ENCODE results near the gene AFF3. TPM values are rescaled to one million over a fixed set of nuclear protein-coding genes. Genes with fewer than 3 reads are reported as not detected.

Gene AFF3
- total RNA-seq, 1 donor from 2014 or later = 12.2 TPM

DNA sequence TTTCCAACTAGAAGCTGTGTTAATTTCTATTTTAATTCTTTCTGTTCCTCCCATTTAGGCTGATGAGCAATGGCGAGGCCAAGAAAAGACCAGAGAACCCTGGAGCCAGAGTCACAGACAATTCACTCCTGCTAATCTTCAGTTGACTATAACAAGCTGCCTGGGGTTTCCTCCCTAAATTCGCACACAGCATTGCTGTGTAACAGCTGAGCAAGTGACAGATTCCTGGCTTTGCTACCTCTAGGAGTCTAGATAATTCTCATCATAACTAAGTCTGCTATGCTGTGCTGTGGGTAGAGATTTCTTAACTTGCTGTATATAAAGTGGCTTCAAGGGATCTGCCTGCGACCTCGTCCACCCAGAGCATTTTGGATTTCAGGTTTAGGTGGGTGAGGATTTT, 521.3 kb downstream of the AFF3 start:
- Mint-ChIP-seq H3K36me3 (ENCODE audit: low read depth, unreplicated experiment) (no peaks in the 10 kb centered on the region), H3K4me1 (ENCODE audit: unreplicated experiment) (no peaks in the 10 kb centered on the region), H3K9me3 (ENCODE audit: unreplicated experiment) (no peaks in the 10 kb centered on the region), H3K27ac (ENCODE audit: unreplicated experiment) (no peak overlapping the region), H3K27me3 (ENCODE audit: unreplicated experiment) (no peaks in the 10 kb centered on the region), H3K4me3 (ENCODE audit: unreplicated experiment) (no peak overlapping the region)
- TF ChIP-seq, protein P1, sequence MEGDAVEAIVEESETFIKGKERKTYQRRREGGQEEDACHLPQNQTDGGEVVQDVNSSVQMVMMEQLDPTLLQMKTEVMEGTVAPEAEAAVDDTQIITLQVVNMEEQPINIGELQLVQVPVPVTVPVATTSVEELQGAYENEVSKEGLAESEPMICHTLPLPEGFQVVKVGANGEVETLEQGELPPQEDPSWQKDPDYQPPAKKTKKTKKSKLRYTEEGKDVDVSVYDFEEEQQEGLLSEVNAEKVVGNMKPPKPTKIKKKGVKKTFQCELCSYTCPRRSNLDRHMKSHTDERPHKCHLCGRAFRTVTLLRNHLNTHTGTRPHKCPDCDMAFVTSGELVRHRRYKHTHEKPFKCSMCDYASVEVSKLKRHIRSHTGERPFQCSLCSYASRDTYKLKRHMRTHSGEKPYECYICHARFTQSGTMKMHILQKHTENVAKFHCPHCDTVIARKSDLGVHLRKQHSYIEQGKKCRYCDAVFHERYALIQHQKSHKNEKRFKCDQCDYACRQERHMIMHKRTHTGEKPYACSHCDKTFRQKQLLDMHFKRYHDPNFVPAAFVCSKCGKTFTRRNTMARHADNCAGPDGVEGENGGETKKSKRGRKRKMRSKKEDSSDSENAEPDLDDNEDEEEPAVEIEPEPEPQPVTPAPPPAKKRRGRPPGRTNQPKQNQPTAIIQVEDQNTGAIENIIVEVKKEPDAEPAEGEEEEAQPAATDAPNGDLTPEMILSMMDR (IDR thresholded peaks at IDR 0.05; ENCODE audit: unreplicated experiment) = no peak
- no peak for DNase-seq (ENCODE audit: low spot score)

DNA sequence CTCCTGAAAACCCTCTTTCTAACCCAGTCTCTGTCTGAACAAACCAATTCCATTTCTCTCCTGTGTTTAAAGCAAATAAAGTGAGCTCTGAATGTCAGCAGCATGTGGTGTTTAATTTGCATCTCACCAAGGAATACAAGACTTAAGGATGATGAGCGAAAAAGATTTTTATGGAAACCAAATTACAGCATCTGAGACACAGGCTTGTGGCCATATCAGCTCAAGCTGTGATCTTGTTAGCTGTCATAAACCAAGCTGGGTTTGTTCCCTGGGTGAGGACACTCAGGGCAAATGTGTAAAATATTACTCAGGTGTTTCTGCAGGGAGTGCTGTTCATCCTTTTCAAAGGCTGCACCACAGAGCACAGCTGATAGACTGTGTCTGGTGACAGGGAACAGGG, 523.2 kb downstream of the AFF3 start:
- no peak for DNase-seq (ENCODE audit: low spot score)
- Mint-ChIP-seq H3K4me3 (ENCODE audit: unreplicated experiment) (no peak overlapping the region), H3K27me3 (ENCODE audit: unreplicated experiment) (no peaks in the 10 kb centered on the region), H3K4me1 (ENCODE audit: unreplicated experiment) (no peaks in the 10 kb centered on the region), H3K9me3 (ENCODE audit: unreplicated experiment) (no peaks in the 10 kb centered on the region), H3K27ac (ENCODE audit: unreplicated experiment) (no peak overlapping the region), H3K36me3 (ENCODE audit: low read depth, unreplicated experiment) (no peaks in the 10 kb centered on the region)
- TF ChIP-seq, protein P1 (IDR thresholded peaks at IDR 0.05; ENCODE audit: unreplicated experiment) = no peak

DNA sequence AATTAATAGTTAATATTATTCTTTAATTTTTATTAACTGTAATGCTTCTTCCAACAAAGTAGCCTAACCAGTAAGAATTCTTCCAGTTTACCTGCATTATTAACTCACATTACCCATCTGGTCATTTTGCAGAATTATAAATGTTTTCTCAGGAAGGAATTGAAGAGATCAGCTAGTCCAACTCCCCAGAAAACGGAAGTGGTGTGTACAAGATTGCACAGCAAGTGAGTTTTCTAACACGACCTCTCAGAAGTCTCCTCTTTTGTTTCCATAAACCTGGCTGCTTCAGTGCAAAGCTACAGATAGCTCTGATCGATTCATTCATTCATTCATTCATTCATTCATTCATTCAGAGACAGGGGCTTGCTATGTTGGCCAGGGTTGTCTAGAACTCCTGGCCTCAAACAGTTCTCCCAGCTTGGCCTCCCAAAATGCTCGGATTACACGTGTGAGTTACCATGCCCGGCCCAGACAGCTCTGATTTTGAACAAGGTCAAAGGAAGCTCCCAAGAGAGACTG, 523.8 kb downstream of the AFF3 start:
- Mint-ChIP-seq H3K4me3 (ENCODE audit: unreplicated experiment) (no peak overlapping the region), H3K36me3 (ENCODE audit: low read depth, unreplicated experiment) (no peaks in the 10 kb centered on the region), H3K4me1 (ENCODE audit: unreplicated experiment) (no peaks in the 10 kb centered on the region), H3K27me3 (ENCODE audit: unreplicated experiment) (no peaks in the 10 kb centered on the region), H3K27ac (ENCODE audit: unreplicated experiment) (no peak overlapping the region), H3K9me3 (ENCODE audit: unreplicated experiment) (no peaks in the 10 kb centered on the region)
- TF ChIP-seq, protein P1 (IDR thresholded peaks at IDR 0.05; ENCODE audit: unreplicated experiment) = no peak
- no peak for DNase-seq (ENCODE audit: low spot score)

DNA sequence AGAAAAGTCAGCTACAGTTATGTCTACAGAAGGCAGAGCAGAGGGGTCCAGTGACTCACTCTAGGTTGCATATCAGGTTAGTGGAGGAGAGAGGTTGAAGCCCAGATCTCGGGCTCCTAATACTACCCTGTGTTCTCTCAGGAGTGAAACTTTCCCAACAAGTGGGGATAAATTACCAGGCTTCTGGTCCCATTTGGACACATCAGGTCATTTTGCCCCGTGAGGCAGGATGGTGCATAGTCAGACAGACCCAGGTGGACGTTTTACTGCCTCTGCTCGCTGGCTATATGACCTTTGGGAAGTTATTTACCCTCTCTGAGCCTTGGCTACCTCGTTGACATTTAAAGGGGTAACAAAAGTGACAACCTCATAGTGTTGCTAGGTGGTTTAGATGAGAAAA, 524.6 kb downstream of the AFF3 start:
- no peak for DNase-seq (ENCODE audit: low spot score)
- TF ChIP-seq, protein P1 (IDR thresholded peaks at IDR 0.05; ENCODE audit: unreplicated experiment) = no peak
- Mint-ChIP-seq H3K27ac (ENCODE audit: unreplicated experiment) (no peak overlapping the region), H3K4me1 (ENCODE audit: unreplicated experiment) (no peaks in the 10 kb centered on the region), H3K27me3 (ENCODE audit: unreplicated experiment) (no peaks in the 10 kb centered on the region), H3K36me3 (ENCODE audit: low read depth, unreplicated experiment) (no peaks in the 10 kb centered on the region), H3K4me3 (ENCODE audit: unreplicated experiment) (no peak overlapping the region), H3K9me3 (ENCODE audit: unreplicated experiment) (no peaks in the 10 kb centered on the region)

DNA sequence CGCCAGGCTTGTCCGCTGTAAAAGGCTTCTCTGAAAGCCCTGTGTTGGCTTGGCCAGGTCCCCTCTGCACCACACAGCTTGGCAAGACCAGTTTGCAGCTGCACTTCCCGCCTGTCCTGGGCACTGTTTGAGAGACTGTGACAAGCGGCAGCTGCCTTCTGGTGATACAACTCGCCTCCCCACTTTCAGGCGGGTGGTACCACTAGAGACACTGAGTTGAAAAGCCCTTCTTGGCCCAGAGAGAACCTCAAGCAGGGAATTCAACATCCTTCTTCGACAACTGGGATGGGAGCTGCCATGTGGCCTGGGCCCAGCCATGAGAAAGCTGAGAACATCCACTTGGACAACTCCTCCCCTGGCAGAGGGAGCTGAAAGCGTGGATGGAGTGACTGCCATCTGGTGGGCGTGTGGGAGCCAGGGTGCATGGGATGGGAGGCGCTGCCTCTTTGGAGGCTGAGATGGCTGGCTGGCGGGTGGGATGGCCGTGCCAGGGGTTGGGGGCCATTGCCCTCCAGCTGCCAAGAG, 527.1 kb downstream of the AFF3 start:
- no peak overlapping the region for H3K4me3 Mint-ChIP-seq (ENCODE audit: unreplicated experiment)
- no peaks in the 10 kb centered on the region for H3K36me3 Mint-ChIP-seq (ENCODE audit: low read depth, unreplicated experiment)
- no peak for DNase-seq (ENCODE audit: low spot score)
- no peaks in the 10 kb centered on the region for H3K27me3 Mint-ChIP-seq (ENCODE audit: unreplicated experiment)
- H3K27ac Mint-ChIP-seq (ENCODE audit: unreplicated experiment) = no peak overlapping the region
- TF ChIP-seq, protein P1 (IDR thresholded peaks at IDR 0.05; ENCODE audit: unreplicated experiment) = no peak
- H3K9me3 Mint-ChIP-seq (ENCODE audit: unreplicated experiment) = no peaks in the 10 kb centered on the region
- H3K4me1 Mint-ChIP-seq (ENCODE audit: unreplicated experiment) = no peaks in the 10 kb centered on the region
